G401 (cell line): Measurements from ENCODE around the gene KMT2B. TPM values are rescaled to one million over a fixed set of nuclear protein-coding genes. Genes with fewer than 3 reads are reported as not detected.

Experiments used
- DNase-seq: peaks from one replicate; pipeline ENCODE4 v3.0.0-alpha.2; 2015; ENCODE audit warnings: low spot score
- in situ Hi-C: cut with HindIII; loops from 2 replicates; pipeline ENCODE4 v1.10.0; 2016; ENCODE audit warnings: low sequenced_read_pairs, mixed read lengths
- total RNA-seq: library from RNA; depleted of rRNA; stranded (reverse); fragments of >200 nt; shearing (Covaris generic); gene quantifications from 2 replicates; pipeline ENCODE4 v1.2.3, GENCODE V29; 2014

The KMT2B gene
- total RNA-seq, 1 experiment from 2014 or later, result 4.6 TPM

DNA sequence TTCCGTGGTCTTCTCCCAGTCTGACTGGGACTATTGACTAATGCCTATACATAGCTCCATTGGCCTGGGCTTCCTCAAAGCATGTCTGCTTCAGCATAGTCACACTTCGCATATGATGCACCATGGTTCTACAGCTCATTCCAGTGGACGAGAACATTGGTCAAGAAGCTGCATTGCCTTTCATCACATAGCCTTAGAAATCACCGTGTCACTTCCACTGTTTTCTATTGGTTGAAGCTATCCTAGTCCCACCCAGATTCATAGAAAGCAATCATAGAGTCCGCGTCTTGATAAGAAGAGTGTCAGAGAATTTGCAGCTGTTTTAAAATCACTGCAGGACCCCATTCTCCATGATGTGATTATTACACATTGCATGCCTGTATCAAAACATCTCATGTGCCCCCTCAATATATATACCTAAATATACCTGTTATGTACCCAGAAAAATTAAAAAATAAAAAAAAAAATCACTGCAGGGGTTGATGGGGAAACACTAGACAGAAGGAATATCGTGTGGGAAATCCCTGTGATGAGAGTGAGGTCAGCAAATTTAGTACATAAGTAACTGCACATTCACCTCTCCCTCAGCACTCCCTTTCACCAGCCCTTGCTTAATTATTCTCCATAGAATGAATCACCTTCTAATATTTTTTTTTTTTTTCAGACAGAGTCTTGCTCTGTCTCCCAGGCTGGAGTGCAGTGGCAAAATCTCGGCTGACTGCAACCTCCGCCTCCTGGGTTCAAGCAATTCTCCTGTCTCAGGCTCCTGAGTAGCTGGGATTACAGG is 55.4 kb downstream of the KMT2B start:
- in situ Hi-C loops, result no loop called here
- no peak for DNase-seq

DNA sequence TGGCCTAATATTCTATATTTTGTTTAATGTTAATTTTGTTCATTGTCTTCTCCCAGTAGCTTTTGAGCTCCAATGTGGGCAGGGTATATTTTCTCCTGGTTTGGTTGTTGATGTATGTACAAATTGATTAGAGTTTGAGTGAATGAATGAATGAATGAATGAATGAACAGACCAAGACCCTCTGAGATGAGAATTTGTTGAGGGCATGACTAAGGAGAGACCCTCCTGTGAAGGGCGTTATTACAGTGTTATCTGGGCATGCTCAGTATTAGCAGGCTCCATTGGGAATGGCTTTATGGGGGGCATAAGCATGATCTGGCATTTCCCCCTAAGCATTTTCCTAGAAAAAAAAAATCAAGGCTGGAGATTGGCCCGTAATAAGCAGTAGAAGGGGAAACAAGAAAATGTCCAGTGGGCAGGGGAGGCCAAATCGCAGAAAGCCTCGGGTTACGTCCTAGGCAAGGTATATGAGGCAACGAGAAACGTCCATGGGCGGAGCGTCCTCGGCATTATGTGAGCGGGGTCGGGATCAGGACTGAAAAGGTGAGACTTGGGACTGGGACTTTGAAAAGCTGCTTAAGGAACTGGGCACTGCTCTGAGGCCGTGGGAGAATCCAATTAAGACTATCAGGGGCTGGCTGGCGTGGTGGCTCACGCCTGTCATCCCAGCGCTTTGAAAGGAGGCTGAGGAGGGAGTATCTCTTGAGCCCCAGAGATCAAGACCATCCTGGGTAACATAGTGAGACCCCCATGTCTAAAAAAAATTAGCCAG is 56.7 kb downstream of the KMT2B start:
- in situ Hi-C loops, result no loop called here
- DNase-seq, result peak; percentile 25

DNA sequence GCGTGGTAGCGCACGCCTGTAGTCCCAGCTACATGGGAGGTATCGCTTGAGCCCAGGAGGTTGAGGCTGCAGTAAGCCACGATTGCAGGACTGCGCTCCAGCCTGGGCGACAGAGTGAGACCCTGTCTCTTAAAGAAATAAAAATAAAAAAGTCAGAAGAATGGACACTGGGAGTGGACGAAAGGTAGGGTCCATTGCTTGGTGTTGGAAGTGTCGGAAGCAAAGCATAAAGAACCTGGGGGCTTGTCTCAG is 57.2 kb downstream of the KMT2B start:
- in situ Hi-C loops, result no loop called here
- no peak for DNase-seq

DNA sequence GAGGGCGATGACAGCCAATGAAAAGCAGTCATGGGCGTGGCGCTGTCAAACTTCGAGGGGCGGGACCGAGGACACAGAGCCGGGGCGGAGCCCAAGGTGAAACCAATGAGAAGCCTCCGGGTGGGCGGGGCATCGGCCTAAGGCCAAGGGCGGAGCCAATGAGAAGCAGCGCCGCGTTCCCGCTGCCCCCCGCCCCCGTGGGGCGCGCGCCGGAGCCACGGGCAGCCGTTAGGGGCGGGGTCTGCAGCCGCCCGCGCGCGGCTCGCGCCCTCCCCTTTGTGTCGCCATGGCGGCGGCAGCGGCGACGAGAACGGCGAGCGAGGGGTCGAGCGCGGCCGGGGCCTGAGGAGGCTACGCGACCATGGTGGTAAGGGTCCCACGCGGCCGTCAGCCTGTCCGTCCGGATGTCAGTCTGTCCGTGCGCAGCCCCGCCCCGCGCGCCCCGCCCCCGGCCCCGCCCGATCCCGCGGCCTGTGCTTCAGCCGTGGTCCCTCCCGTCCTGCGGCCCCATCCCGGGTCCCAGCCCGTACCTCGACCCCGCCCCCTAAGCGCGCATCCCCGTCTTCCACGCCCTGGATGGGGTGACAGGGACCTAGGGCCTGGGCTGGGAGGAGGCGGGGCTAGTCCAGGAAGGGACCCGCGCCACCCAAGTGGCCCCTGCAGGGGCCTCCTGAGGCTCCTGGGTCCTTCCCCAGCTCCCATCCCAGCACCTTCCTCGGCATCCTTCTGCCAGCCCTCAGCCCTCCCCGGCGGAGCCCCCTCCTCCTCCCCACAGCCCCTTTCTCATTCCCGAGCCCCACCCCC is 57.7 kb downstream of the KMT2B start, which contains the start of gene ARHGAP33:
Gene ARHGAP33 (plus strand): TSS at position 267 of the 804 bp plus-strand sequence. CDS start 95 bp downstream, at position 362.
- in situ Hi-C loops, result no loop called here
- DNase-seq, result peak; percentile 99

DNA sequence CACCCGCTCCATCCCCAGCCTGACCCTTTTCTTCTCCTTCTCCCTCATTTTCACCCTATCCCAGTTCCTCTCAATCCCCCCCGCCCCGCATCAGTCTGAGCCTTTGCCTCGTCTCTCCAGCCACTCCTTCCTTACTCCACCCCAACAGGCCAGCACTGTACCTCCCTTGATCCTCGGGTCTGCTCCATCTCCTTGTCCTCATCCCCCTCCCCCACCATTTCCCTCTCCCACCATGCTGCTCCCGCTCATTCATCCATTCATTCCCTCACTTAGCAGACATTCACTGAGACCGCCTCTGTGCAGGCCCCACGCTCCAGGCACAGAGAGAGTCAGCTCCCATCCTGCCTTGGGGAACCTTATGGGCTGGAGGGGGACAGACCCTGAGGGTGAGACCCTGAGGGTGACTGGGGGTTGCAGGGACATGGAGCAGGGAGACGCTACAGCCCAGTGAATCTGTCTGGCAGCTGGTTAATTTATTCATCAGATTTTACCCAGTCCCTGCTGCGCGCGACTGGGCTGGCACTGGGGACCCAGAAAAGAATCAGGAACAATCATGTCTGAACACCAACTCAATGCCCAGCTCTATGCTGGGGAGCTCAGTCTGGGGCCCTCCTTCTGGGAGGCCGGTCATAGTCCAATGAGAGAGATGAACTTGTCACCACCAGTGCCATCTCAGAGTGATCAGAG is 58.4 kb downstream of the KMT2B start:
- in situ Hi-C loops, result no loop called here
- DNase-seq, result peak; percentile 18

DNA sequence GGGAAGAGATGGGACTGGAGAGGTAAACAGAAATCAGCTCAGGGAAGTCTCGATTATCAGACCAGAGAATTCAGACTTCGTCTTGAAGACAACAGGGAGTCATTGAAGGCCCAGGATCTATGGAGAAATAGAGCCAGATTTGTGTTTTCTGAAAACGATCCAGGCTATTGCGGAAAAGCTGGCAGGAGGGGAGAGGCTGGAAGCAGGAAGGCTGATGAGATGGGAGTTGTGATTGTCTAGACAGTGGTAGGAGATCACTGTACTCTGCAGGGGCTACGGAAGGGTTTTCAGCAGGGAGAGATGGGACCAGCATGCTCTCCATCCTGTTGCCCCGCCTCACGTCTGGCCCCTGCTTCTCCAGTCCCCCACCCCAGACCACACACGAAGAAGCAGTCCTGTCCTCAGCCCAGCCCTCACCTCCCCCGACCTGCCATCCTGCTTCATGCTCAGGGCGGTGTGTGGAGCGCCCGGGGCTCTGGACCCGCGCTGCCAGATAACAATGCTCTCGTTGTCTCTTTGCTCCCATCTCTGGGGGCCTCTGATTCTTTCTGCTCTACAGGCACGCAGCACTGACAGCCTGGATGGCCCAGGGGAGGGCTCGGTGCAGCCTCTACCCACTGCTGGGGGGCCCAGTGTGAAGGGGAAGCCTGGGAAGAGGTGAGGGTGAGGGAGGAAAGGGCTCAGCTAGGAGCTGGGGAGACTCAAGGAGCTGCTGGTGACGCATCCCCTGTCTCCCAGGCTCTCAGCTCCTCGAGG is 59.5 kb downstream of the KMT2B start:
- no peak for DNase-seq

DNA sequence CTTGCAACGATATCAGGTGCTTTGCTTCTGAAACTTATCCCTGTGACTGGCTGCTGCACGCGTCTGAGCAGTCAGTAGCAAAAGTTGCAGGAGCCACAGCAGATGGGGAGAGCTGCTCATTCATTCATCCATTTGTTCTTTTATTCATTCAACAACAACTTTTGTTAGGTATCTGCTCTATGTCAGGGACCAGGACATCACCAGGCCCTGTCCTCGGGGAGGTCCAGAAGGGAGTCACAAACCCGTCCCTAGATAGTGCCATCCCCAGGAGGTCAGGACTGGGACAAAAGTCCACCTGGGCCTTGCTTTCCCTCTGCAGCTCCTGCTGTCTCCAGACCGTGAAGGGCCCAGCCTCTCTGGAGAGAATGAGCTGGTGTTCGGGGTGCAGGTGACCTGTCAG is 60.2 kb downstream of the KMT2B start:
- no peak for DNase-seq
- in situ Hi-C loops, result no loop called here

More for the DNA sequence above, 59.5 kb downstream of the KMT2B start:
- in situ Hi-C loops, result no loop called here

DNA sequence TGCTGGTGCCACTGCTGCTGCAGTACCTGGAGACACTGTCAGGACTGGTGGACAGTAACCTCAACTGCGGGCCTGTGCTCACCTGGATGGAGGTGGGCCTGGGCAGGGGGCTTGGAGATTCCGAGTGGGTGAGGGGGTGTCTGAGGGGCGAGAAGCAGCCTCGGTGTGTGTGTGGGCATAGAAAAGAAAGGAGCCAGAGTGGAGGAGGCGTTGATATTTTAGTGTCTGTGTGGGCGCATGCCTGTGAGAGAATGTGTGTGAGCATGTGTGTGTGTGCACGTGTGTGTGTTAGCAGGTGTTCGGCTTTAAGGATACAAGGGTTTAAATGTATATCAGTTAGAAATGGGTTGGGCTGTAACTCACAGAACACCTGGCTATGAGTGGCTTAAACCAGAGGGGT is 61.2 kb downstream of the KMT2B start:
- in situ Hi-C loops, result no loop called here
- DNase-seq, result no peak

DNA sequence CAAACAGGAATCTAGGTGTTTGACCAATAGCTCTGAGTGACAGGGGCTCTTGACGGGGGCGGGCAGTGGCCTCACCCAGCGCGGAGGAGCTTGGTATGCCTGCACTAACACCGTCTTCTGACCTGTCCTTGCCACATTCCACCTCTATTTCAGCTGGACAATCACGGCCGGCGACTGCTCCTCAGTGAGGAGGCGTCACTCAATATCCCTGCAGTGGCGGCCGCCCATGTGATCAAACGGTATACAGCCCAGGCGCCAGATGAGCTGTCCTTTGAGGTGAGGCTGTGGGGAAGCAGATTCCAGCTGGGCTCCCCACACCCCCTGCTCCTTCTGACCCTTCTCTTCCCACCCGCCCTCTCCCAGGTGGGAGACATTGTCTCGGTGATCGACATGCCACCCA is 62.3 kb downstream of the KMT2B start:
- in situ Hi-C loops, result no loop called here
- DNase-seq, result no peak

DNA sequence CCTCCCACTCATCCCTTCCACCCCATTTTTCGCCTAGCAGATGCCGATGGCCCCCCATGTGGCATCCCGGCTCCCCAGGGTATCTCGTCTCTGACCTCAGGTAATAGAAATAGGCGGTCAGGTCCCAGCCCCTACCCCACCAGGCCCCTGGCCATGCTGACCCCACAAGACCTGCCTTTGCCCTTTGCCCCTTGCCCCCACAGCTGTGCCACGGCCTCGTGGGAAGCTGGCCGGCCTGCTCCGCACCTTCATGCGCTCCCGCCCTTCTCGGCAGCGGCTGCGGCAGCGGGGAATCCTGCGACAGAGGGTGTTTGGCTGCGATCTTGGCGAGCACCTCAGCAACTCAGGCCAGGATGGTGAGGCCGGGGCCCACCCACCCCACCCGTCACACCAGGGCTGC is 62.9 kb downstream of the KMT2B start:
- DNase-seq, result no peak
- in situ Hi-C loops, result no loop called here

DNA sequence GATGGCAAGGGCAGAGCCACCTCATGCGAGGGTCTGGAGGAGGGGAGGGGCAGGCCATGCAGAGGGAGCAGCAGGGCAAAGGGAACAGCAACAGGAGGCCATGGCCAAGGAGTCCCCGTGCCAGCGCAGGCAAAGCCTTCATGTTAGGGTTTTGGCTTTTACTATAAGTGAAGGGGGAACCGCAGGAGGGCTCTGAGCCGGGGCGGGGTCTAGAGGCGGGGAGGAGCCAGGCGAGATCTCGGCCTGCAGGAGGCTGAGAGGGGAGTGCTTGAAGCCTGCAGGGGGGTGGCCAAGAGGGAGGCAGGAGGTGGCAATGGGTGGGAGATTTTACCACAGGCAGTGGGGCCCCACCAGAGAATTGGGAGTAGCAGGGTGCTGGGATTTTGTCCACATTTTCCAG is 63.8 kb downstream of the KMT2B start:
- DNase-seq, result no peak
- in situ Hi-C loops, result no loop called here

DNA sequence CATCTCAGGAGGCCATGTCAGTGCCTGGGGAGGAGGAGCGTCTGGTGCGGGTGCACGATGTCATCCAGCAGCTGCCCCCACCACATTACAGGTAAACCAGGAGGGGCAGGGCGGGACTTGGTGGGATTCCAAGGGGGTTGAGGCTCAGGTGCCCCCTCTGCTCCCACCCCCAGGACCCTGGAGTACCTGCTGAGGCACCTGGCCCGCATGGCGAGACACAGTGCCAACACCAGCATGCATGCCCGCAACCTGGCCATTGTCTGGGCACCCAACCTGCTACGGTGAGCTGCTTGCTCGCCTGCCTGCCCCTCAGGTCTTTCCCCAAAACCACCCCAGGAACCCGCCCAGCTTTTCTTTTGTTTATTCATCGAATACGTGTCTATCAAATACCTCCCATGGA is 64.8 kb downstream of the KMT2B start:
- in situ Hi-C loops, result no loop called here
- DNase-seq, result no peak

DNA sequence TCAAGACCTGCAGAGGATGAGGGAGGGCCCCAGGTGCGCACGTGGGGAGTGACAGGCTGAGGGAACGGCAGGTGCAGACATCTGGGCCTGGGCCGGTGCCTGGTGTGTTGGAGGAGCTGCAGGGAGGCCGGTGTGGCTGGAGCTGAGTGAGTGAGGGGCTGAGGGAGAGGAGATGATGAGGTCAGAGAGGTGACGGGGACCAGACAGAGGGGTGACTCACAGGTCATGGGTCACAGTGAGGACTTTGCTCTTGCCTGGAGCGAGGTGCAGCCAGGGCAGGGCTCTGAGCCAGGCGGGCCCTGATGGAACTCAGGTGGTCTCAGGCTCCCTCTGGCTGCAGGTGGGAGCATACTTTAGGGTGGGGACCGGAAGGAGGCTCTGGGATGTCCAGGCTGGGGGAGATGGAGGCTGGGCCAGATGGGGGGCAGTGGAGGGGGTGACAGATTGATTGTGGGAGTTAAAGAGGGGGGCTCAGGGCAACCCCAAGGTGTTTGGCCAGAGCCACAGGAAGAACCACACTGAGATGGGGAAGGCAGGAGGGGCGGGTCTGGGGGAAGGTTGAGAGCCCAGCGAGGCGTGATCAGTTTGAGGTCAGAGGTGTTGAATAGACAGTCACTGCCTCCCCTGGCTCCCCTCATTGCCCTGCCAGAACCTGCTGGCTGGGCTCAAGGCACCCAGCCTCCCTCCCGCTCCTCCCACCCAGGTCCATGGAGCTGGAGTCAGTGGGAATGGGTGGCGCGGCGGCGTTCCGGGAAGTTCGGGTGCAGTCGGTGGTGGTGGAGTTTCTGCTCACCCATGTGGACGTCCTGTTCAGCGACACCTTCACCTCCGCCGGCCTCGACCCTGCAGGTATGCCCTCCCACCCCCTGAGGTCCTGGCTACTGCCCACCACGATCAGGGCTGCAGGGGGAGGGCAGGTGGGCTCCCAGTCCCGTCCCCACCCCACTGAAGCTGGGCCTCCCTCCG is 65.9 kb downstream of the KMT2B start:
- in situ Hi-C loops, result no loop called here
- no peak for DNase-seq

DNA sequence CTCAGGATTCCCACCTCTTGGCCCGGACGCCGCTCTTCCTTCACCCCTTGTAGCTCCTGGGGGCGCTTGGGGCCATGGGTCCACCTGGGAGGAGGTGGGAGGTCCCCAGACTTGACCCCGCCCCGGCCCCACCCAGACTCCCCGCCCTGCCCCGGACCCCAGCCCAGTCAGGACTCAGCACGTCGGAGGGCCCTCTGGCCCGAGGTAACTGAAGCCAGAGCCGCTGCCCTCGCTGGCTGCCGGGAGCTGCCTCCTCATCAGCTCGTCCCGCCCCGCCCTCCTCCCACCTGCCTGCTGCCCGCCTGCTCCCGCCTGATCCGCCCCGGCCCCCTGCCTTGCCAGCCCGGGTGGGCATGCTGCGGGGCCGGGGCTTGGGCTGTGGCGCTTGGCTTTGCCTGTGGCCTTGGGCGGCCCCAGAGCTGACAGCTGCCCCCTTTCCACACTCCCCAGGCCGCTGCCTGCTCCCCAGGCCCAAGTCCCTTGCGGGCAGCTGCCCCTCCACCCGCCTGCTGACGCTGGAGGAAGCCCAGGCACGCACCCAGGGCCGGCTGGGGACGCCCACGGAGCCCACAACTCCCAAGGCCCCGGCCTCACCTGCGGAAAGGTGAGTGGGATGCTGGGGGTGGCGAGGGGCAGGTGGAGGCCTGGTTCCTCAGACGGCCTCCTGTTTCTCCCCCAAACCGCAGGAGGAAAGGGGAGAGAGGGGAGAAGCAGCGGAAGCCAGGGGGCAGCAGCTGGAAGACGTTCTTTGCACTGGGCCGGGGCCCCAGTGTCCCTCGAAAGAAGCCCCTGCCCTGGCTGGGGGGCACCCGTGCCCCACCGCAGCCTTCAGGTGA is 66.9 kb downstream of the KMT2B start:
- in situ Hi-C loops, result no loop called here
- DNase-seq, result no peak

DNA sequence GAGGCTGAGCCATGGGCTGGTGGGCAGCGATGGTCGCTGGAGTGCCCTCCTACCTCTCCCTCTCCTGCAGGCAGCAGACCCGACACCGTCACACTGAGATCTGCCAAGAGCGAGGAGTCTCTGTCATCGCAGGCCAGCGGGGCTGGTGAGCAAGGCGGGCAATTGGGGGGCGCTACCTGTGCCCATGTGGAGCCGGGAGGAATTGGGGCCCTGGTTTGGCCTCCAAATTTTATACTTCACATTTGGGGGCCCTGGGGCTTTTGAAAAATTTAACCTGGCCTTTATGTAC is 67.5 kb downstream of the KMT2B start:
- in situ Hi-C loops, result no loop called here
- DNase-seq, result no peak

DNA sequence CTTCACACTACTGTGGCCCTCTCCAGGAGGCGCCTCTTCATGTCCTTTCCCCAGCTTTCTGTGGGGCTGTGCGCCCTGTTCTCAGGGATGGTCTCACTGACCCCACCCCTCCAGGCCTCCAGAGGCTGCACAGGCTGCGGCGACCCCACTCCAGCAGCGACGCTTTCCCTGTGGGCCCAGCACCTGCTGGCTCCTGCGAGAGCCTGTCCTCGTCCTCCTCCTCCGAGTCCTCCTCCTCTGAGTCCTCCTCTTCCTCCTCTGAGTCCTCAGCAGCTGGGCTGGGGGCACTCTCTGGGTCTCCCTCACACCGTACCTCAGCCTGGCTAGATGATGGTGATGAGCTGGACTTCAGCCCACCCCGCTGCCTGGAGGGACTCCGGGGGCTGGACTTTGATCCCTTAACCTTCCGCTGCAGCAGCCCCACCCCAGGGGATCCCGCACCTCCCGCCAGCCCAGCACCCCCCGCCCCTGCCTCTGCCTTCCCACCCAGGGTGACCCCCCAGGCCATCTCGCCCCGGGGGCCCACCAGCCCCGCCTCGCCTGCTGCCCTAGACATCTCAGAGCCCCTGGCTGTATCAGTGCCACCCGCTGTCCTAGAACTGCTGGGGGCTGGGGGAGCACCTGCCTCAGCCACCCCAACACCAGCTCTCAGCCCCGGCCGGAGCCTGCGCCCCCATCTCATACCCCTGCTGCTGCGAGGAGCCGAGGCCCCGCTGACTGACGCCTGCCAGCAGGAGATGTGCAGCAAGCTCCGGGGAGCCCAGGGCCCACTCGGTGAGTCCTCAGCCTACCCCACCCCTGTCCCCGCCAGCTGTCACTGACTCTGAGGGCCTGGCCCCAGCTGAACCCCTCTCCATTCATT is 68.7 kb downstream of the KMT2B start:
- DNase-seq, result no peak
- in situ Hi-C loops, result no loop called here
